GM18873 (cell line): ENCODE measurements around the gene ACTL7B.
A peak's percentile ranks its signal among the peaks of the same experiment; 100 is the strongest.
"Not testable (repeated sequence)": the region's sequence is repeated elsewhere in the genome, so short reads cannot be mapped to it uniquely, and the experiment has no call there.

Experiments
- ATAC-seq: cut with Tn5 transposase; IDR thresholded peaks from one replicate; pipeline ENCODE4 v1.9.1; 2021; ENCODE audit warnings: mild to moderate bottlenecking, moderate library complexity, moderate number of reproducible peaks; ENCODE audit not compliant: unreplicated experiment, low FRiP score

Gene ACTL7B

GRCh38 chr9:108855888-108856287, at the start of gene ACTL7B:
Gene ACTL7B, minus strand, starts transcription at chr9:108855986. Its CDS starts 56 bp downstream, at chr9:108855930.
- no peak for ATAC-seq

GRCh38 chr9:108905494-108905893, 49.7 kb upstream of the ACTL7B start:
- no peak for ATAC-seq

GRCh38 chr9:108904161-108904560, 48.4 kb upstream of the ACTL7B start:
- no peak for ATAC-seq

- no peak for ATAC-seq
Measured at GRCh38 chr9:108903420-108904103, 47.8 kb upstream of the ACTL7B start.

GRCh38 chr9:108900176-108900575, 44.4 kb upstream of the ACTL7B start:
- ATAC-seq: no peak

- not testable (repeated sequence) for ATAC-seq
Measured at GRCh38 chr9:108899023-108899695, 43.4 kb upstream of the ACTL7B start.

GRCh38 chr9:108897324-108898096, 41.7 kb upstream of the ACTL7B start:
- ATAC-seq: no peak

GRCh38 chr9:108894225-108894997, 38.6 kb upstream of the ACTL7B start:
- no peak for ATAC-seq

GRCh38 chr9:108889649-108890067, 33.9 kb upstream of the ACTL7B start:
- no peak for ATAC-seq

GRCh38 chr9:108886594-108887271, 30.9 kb upstream of the ACTL7B start:
- not testable (repeated sequence) for ATAC-seq

GRCh38 chr9:108885643-108886348, 30.0 kb upstream of the ACTL7B start:
- ATAC-seq: peak; percentile 77

- no peak for ATAC-seq
Measured at GRCh38 chr9:108884701-108885100, 28.9 kb upstream of the ACTL7B start.

GRCh38 chr9:108883085-108883484, 27.3 kb upstream of the ACTL7B start:
- ATAC-seq: no peak

- ATAC-seq: no peak
Measured at GRCh38 chr9:108882052-108882888, 26.5 kb upstream of the ACTL7B start.

GRCh38 chr9:108880738-108881316, 25.0 kb upstream of the ACTL7B start:
- no peak for ATAC-seq

- ATAC-seq: no peak
Measured at GRCh38 chr9:108877524-108877923, 21.7 kb upstream of the ACTL7B start.

GRCh38 chr9:108876425-108876824, 20.6 kb upstream of the ACTL7B start:
- ATAC-seq: no peak
